Fibroblast of villous mesenchyme (primary cell): Measurements from ENCODE around the gene GDPGP1. TPM values are rescaled to one million over a fixed set of nuclear protein-coding genes. Genes with fewer than 3 reads are reported as not detected.
A peak's percentile ranks its signal among the peaks of the same experiment; 100 is the strongest.

Source experiments
- DNase-seq: peaks from one replicate; pipeline ENCODE4 v3.0.0-alpha.2; 2010; ENCODE audit warnings: low read depth
- H3K4me3 ChIP-seq: 2 replicates; pipeline ENCODE4 v1.5.1; 2011; ENCODE audit warnings: low read depth, mild to moderate bottlenecking, low read length
- CTCF ChIP-seq: IDR thresholded peaks from 2 replicates; pipeline ENCODE4 v1.5.1; 2012; ENCODE audit warnings: low read depth, mild to moderate bottlenecking, low read length; ENCODE audit not compliant: insufficient read depth
- total RNA-seq: library from RNA; depleted of rRNA; stranded (reverse); fragments of >200 nt; gene quantifications from 2 replicates; pipeline ENCODE4 v1.2.3, GENCODE V29; 2012

The GDPGP1 gene
- total RNA-seq, 1 donor, result 5.6 TPM

GRCh38 chr15:90232941-90233386 lies 1.0 kb upstream of the GDPGP1 start:
- H3K4me3 ChIP-seq, result peak overlapping the region; percentile 89
- DNase-seq, result peak; percentile 37
- TF ChIP-seq CTCF, result peak; percentile 51

- peak; percentile 98 for DNase-seq
- TF ChIP-seq CTCF, result no peak
- H3K4me3 ChIP-seq, result peak within 1 kb of the TSS; percentile 89
Measured at GRCh38 chr15:90233387-90234095, 468 bp upstream of the GDPGP1 start, which contains the start of gene CIB1. Gene CIB1, minus strand, starts transcription at chr15:90233941. Its CDS starts 56 bp downstream, at chr15:90233885.

DNA sequence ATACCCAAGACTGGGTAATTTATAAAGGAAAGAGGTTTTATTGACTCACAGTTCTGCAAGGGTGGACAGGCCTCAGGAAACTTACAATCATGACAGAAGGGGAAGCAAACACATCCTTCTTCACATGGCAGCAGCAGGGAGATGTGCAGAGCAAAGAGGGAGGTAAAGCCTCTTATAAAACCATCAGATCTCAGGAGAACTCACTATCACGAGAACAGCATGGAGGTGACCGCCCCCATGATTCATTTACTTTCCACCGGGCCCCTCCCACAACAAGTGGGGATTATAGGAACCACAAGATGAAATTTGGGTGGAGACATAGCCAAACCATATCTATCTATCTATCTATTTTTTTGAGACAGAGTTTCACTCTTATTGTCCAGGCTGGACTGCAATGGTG lies 5.4 kb downstream of the GDPGP1 start:
- DNase-seq, result no peak
- no peak for TF ChIP-seq CTCF
- H3K4me3 ChIP-seq, result no peak overlapping the region

- DNase-seq, result no peak
- H3K4me3 ChIP-seq, result no peak overlapping the region
- TF ChIP-seq CTCF, result no peak
Measured at GRCh38 chr15:90240856-90241255, 6.8 kb downstream of the GDPGP1 start.

GRCh38 chr15:90241343-90242192 lies 7.6 kb downstream of the GDPGP1 start:
- TF ChIP-seq CTCF, result no peak
- no peak overlapping the region for H3K4me3 ChIP-seq
- no peak for DNase-seq

GRCh38 chr15:90243943-90244639 lies 10.1 kb downstream of the GDPGP1 start:
- no peak for TF ChIP-seq CTCF
- no peak overlapping the region for H3K4me3 ChIP-seq
- DNase-seq, result no peak
